Medulla oblongata (tissue), 1 donor: ENCODE results near the gene C2orf42.
"Not testable (repeated sequence)": the region's sequence is repeated elsewhere in the genome, so short reads cannot be mapped to it uniquely, and the experiment has no call there.

Experiments
- DNase-seq: peaks from one replicate; pipeline ENCODE4 v3.0.0-alpha.2; 2015; ENCODE audit errors: extremely low spot score

C2orf42 gene

GRCh38 chr2:70190418-70191243, at the start of gene C2orf42:
Gene C2orf42 (minus strand): TSS chr2:70191019. CDS start chr2:70181985, 9,034 bp downstream.
- peak; percentile 98 for DNase-seq

GRCh38 chr2:70240599-70240998, 49.8 kb upstream of the C2orf42 start:
- no peak for DNase-seq

GRCh38 chr2:70233926-70234325, 43.1 kb upstream of the C2orf42 start:
- no peak for DNase-seq

GRCh38 chr2:70226781-70227180, 36.0 kb upstream of the C2orf42 start:
- no peak for DNase-seq

- not testable (repeated sequence) for DNase-seq
These were observed 32.5 kb upstream of the C2orf42 start for GRCh38 chr2:70223305-70223704.

GRCh38 chr2:70214953-70215549, 24.2 kb upstream of the C2orf42 start:
- DNase-seq, result no peak

GRCh38 chr2:70214365-70214764, 23.5 kb upstream of the C2orf42 start:
- no peak for DNase-seq

- no peak for DNase-seq
These were observed 21.6 kb upstream of the C2orf42 start for GRCh38 chr2:70212298-70212932.

- no peak for DNase-seq
These were observed 20.8 kb upstream of the C2orf42 start for GRCh38 chr2:70211595-70211994.

- no peak for DNase-seq
These were observed 13.6 kb upstream of the C2orf42 start for GRCh38 chr2:70204452-70204851.

GRCh38 chr2:70203086-70203485, 12.3 kb upstream of the C2orf42 start:
- DNase-seq, result no peak

- no peak for DNase-seq
These were observed 11.5 kb upstream of the C2orf42 start for GRCh38 chr2:70202236-70202806.

- no peak for DNase-seq
These were observed 11.0 kb upstream of the C2orf42 start for GRCh38 chr2:70201831-70202230.

- DNase-seq, result no peak
These were observed 10.5 kb upstream of the C2orf42 start for GRCh38 chr2:70201225-70201768.

- no peak for DNase-seq
These were observed 8.6 kb upstream of the C2orf42 start for GRCh38 chr2:70199320-70199864.

- DNase-seq, result no peak
These were observed 1.7 kb upstream of the C2orf42 start for GRCh38 chr2:70192516-70192915.

- no peak for DNase-seq
These were observed 471 bp upstream of the C2orf42 start for GRCh38 chr2:70191244-70191735.

- DNase-seq, result no peak
These were observed 2.4 kb downstream of the C2orf42 start for GRCh38 chr2:70188460-70188859.

- not testable (repeated sequence) for DNase-seq
These were observed 3.6 kb downstream of the C2orf42 start for GRCh38 chr2:70187170-70187569.

- no peak for DNase-seq
These were observed 8.1 kb downstream of the C2orf42 start for GRCh38 chr2:70182689-70183088.

GRCh38 chr2:70181363-70181956, 9.4 kb downstream of the C2orf42 start:
- DNase-seq, result no peak
